Hematopoietic multipotent progenitor cell treated with erythropoietin and hydrocortisone succinate and interleukin-3 and kit ligand, for 8 days (in vitro differentiated cells): ENCODE data around the gene BOC.

Source experiments
- DNase-seq: peaks from one replicate; pipeline ENCODE4 v3.0.0-alpha.2; 2015

The BOC gene

GRCh38 chr3:113288881-113289280 is 77.5 kb downstream of the BOC start:
- DNase-seq = no peak

- DNase-seq = no peak
Measured at GRCh38 chr3:113291572-113291971, 80.2 kb downstream of the BOC start.

GRCh38 chr3:113292933-113293332 is 81.6 kb downstream of the BOC start:
- no peak for DNase-seq

GRCh38 chr3:113293348-113293747 is 82.0 kb downstream of the BOC start:
- no peak for DNase-seq

- no peak for DNase-seq
Measured at GRCh38 chr3:113295463-113295862, 84.1 kb downstream of the BOC start.

- no peak for DNase-seq
Measured at GRCh38 chr3:113297287-113297686, 85.9 kb downstream of the BOC start.

GRCh38 chr3:113297841-113298240 is 86.5 kb downstream of the BOC start:
- DNase-seq = no peak

- DNase-seq = no peak
Measured at GRCh38 chr3:113300596-113300995, 89.2 kb downstream of the BOC start.

GRCh38 chr3:113304102-113304501 is 92.7 kb downstream of the BOC start:
- DNase-seq = no peak

- DNase-seq = no peak
Measured at GRCh38 chr3:113304856-113305540, 93.6 kb downstream of the BOC start.

GRCh38 chr3:113310960-113311359 is 99.6 kb downstream of the BOC start:
- DNase-seq = no peak

GRCh38 chr3:113312416-113312815 is 101.1 kb downstream of the BOC start:
- no peak for DNase-seq

GRCh38 chr3:113314923-113315322 is 103.6 kb downstream of the BOC start:
- DNase-seq = no peak

- no peak for DNase-seq
Measured at GRCh38 chr3:113329757-113330156, 118.4 kb downstream of the BOC start.

- DNase-seq = no peak
Measured at GRCh38 chr3:113330742-113331141, 119.4 kb downstream of the BOC start.

GRCh38 chr3:113331187-113331586 is 119.8 kb downstream of the BOC start:
- no peak for DNase-seq
